22Rv1 (cell line): ENCODE results near the gene MDH2.
"Not testable (repeated sequence)": the region's sequence is repeated elsewhere in the genome, so short reads cannot be mapped to it uniquely, and the experiment has no call there.

Experiments used
- H3K27ac ChIP-seq: fragments of 450-650 bp; 2 replicates; pipeline ENCODE4 v1.5.1; 2017
- CTCF ChIP-seq: fragments of 450-650 bp; IDR thresholded peaks from 2 replicates; pipeline ENCODE4 v1.5.1; 2017; ENCODE audit warnings: mild to moderate bottlenecking
- ZFX ChIP-seq: fragments of 450-650 bp; IDR thresholded peaks from 2 replicates; pipeline ENCODE4 v1.6.1; 2017; ENCODE audit warnings: antibody characterized with exemption, borderline replicate concordance

Gene MDH2

GRCh38 chr7:76074306-76074971, 26.5 kb downstream of the MDH2 start:
- no peak overlapping the region for H3K27ac ChIP-seq
- TF ChIP-seq CTCF: no peak
- TF ChIP-seq ZFX: no peak

- TF ChIP-seq CTCF: no peak
- TF ChIP-seq ZFX: no peak
- H3K27ac ChIP-seq: no peak overlapping the region
Observed at GRCh38 chr7:76074972-76075370, 27.1 kb downstream of the MDH2 start.

- no peak for TF ChIP-seq ZFX
- TF ChIP-seq CTCF: no peak
- H3K27ac ChIP-seq: no peak overlapping the region
Observed at GRCh38 chr7:76076995-76077394, 29.1 kb downstream of the MDH2 start.

- TF ChIP-seq CTCF: no peak
- TF ChIP-seq ZFX: no peak
- H3K27ac ChIP-seq: no peak overlapping the region
Observed at GRCh38 chr7:76077435-76077834, 29.5 kb downstream of the MDH2 start.

- H3K27ac ChIP-seq: no peak overlapping the region
- TF ChIP-seq CTCF (no peak), ZFX (no peak)
Observed at GRCh38 chr7:76080204-76080603, 32.3 kb downstream of the MDH2 start.

- H3K27ac ChIP-seq: not testable (repeated sequence)
Observed at GRCh38 chr7:76084115-76084514, 36.2 kb downstream of the MDH2 start.

- H3K27ac ChIP-seq: no peak overlapping the region
- TF ChIP-seq CTCF (no peak), ZFX (no peak)
Observed at GRCh38 chr7:76086070-76086469, 38.2 kb downstream of the MDH2 start.

- H3K27ac ChIP-seq: not testable (repeated sequence)
Observed at GRCh38 chr7:76087362-76087791, 39.5 kb downstream of the MDH2 start.
